ENCODE results near the gene OLIG3. TPM values are rescaled to one million over a fixed set of nuclear protein-coding genes. Genes with fewer than 3 reads are reported as not detected.

Gene OLIG3
- total RNA-seq, 1 experiment from 2014 or later: not detected

GRCh38 chr6:137496909-137497720 lies 2.9 kb upstream of the OLIG3 start:
- no peak for DNase-seq (ENCODE audit: low spot score)
- in situ Hi-C loops (cut with HindIII; ENCODE audit: low sequenced_read_pairs): no loop called here

DNA sequence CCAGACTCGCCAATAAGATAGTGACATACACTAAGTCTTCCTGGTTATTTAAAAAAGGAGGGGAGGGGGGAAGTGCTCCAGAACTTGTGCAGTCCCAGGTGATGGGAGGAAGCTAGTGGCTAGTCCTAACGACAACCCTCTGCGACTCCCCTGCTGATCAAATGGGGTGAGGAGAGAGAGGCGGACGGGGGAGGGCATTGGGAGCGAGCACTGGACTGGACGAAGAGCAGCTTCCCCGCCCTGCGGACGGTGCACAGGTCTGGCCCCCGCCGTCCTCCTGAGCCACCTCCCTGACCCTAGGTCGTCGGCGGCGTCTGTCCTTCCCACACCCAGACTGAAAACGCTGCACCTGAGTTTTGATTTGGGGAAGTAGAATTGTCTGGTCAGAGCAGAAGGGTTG lies 2.2 kb upstream of the OLIG3 start:
- in situ Hi-C loops (cut with HindIII; ENCODE audit: low sequenced_read_pairs): no loop called here
- no peak for DNase-seq (ENCODE audit: low spot score)

- in situ Hi-C loops (cut with HindIII; ENCODE audit: low sequenced_read_pairs): no loop called here
Measured at GRCh38 chr6:137495703-137496336, 1.6 kb upstream of the OLIG3 start.

GRCh38 chr6:137494988-137495702 lies 951 bp upstream of the OLIG3 start:
- DNase-seq (ENCODE audit: low spot score): no peak
- in situ Hi-C loops (cut with HindIII; ENCODE audit: low sequenced_read_pairs): no loop called here

More at GRCh38 chr6:137495703-137496336, 1.6 kb upstream of the OLIG3 start:
- no peak for DNase-seq (ENCODE audit: low spot score)

DNA sequence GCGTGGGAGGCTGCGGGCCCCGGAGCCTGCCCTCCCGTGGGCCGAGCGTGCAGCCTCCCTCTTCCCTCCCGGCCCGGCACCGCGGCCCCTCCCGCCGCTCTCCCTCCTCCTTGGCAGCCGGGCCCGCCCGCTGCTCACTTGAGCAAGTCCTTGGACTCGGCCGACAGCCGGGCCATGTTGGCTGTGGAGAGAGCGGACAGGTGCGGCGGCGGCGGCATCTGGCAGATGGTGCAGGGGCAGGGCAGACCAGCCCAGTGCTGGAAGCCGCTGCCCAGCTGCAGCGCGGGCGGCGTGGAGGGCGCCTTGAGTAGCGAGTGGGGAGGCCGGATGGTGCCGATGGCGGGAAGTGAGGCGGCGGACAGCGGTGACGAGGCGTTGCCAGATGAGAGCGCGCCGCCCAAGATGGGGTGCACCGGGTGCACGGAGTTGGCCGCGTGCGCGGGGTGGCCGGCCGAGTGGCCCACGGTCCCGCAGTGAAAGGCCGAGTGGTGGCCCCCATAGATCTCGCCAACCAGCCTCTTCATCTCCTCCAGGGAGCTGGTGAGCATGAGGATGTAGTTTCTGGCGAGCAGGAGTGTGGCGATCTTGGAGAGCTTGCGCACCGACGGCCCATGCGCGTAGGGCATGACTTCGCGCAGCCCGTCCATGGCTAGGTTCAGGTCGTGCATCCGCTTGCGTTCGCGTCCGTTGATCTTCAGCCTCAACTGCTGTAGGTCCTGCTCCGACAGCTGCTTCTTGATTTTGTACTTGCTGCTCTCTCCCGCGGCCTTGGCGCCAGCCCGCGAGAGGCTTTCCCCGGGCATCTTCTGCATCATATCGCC lies 766 bp downstream of the OLIG3 start:
- in situ Hi-C loops (cut with HindIII; ENCODE audit: low sequenced_read_pairs): no loop called here
- no peak for DNase-seq (ENCODE audit: low spot score)

DNA sequence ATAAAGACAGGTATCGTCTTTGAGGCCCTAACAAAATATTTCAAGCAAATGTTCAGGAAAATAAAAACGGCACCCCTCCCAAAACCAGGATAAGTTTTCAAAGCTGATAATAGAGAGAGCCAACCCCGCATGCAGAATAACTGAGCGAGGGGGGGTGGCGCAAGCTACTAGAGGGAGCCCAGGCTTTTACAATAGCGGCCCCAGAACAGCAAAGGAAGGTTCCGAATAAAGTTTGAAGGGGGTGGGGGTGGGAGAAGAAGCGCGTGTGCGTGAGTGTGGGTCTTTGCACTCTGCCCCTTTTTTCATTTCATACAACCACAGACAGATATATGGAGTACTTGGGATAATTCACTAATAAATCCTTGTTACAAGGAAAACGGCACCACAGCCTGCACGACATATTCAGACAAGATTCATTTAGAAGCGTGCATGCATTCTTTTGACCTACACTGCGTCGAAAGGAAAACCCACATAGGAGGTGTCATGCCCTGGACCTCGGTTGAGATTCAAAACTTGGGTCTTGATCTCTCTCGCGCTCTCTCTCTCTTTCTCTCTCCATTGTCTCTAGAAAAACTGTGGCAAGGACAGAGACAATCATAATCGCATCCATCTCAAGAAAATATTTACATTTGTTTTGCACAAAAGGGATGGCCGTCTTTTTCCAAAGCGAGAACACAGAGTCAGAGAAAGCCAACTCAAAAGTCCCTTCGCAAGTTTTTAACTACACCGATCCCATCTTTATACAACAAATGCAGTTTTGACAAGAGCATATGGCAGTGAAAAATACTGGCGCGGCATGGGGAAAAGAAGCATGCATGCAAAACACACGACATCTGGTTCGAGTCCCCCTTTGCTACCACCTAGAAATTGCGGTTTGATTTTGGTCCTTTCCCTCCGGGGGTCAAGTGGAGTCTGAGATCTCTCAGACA lies 1.6 kb downstream of the OLIG3 start:
- in situ Hi-C loops (cut with HindIII; ENCODE audit: low sequenced_read_pairs): no loop called here
- DNase-seq (ENCODE audit: low spot score): no peak

DNA sequence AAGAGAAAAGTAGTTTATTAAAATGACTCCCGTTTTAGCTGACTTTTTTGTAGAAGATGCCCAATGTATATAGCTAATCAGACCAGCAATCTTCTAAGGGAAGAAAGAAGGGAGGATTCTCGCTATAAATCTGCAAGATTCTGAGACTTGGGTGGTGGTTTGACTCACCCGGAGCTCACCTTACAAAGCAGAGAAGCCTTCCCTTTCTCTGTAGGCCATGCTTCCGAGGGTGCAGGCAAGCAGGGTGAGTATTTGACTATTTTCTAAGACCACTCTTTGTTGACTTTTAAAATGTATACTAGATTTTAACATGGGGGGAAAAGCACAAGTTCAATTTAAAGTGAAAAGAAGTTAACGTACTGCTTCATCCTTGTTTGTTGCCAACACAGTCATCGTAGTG lies 2.7 kb downstream of the OLIG3 start:
- in situ Hi-C loops (cut with HindIII; ENCODE audit: low sequenced_read_pairs): no loop called here
- DNase-seq (ENCODE audit: low spot score): no peak

GRCh38 chr6:137490961-137491360 lies 3.2 kb downstream of the OLIG3 start:
- DNase-seq (ENCODE audit: low spot score): no peak
- in situ Hi-C loops (cut with HindIII; ENCODE audit: low sequenced_read_pairs): no loop called here

DNA sequence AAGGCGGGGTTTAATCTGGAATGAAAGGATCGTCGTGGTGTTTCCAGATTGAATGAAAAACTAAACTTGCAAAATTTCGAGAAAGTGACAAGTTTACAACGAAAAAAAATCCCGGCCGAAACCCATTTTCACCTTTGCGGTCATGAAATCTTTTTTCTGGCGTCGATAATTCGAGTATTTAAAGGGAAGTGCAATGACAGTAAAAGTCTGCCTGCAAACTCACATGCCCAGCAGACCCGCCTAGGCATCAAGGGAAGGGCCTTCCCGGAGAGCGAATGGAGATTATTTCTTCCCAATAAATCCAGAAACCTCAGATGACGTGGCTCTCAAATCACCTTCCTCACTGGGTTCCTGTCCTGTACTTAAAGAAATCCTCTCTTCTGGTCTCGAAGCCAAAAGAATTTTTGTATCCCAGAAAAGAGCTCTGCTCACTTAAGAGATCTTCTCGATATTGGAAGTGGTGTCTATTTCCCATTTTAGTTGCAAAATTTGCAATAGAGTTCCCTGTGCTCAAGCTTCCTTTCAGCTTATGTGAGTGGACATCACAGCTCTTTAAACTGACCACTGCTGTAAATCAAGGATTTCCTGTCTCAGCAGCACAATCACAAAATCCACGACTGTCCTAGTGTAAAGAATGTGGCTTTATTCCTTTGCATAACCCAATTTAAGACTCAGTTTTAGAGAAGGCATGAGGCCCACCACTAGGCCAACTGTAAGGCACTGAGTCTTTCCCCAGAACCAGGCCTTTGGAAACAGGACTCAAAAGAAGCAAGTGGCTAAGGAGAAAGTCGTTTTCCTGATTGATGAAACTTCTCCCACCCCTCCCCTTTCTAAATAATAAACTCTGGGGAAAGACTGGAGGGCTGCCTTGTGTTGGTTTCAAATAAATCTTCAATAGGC lies 3.9 kb downstream of the OLIG3 start:
- in situ Hi-C loops (cut with HindIII; ENCODE audit: low sequenced_read_pairs): no loop called here
- DNase-seq (ENCODE audit: low spot score): no peak

DNA sequence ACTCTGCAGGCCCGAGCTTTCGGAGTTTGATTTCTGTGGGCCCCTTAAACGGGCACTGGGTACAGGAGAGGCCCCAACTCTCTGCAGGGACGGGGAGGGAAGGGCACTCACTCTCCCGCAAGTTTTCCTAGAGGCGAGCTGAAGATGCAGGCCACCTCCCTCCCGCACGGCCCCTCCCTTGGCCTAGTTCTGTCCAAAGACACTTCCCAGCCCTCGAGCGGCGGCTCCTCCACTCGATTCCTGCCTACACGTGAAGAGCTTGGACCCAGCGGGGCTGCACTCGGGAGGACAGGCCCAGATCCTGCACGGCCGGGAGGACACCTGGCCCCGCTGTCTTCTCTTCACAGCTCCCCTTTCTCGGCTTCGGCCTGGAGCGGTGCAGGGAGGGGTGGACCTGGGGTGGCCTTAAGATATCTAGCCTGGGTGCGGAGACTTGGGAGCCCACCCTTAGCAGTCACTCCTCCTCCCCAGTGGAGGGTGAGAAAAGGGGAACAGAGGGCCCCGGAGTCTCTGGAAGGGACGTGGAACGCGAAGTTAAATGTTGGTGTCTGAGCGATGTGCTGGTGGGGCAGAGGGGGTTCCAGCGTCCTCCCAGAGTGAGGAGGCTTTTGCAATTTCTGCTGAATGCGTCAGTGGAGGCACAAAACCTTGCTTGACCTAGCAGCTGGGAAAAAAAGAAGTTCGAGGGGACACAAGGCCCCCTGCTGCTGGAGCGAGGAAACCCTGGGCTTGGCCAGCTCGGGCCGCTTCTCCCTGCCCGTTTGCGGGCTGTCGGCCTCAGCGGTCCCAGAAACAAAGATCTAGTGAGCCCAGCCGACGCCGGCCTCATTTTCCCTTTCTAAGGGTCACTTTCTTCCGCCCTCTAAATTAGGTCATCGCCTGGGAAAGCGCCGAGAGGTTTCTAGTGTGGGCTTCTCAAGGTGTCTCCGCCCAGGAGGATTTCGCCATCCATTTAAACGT lies 4.9 kb downstream of the OLIG3 start:
- in situ Hi-C loops (cut with HindIII; ENCODE audit: low sequenced_read_pairs): no loop called here
- DNase-seq (ENCODE audit: low spot score): no peak

GRCh38 chr6:137488150-137489045 lies 5.8 kb downstream of the OLIG3 start:
- in situ Hi-C loops (cut with HindIII; ENCODE audit: low sequenced_read_pairs): no loop called here
- DNase-seq (ENCODE audit: low spot score): no peak

DNA sequence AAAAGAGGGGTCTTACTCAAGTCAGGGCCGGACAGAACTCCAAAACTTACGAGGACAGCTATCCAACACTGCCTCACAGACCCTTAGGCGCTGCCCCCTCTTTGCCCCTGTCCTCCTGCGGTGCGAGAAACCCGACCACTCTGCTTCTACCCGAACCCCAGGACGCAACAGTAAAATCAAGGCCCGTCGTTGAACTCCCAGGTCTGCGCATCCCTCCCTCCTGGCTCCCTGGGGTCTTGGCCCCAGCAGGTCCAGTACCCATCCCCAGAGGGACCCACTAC lies 6.4 kb downstream of the OLIG3 start:
- in situ Hi-C loops (cut with HindIII; ENCODE audit: low sequenced_read_pairs): no loop called here
- no peak for DNase-seq (ENCODE audit: low spot score)

DNA sequence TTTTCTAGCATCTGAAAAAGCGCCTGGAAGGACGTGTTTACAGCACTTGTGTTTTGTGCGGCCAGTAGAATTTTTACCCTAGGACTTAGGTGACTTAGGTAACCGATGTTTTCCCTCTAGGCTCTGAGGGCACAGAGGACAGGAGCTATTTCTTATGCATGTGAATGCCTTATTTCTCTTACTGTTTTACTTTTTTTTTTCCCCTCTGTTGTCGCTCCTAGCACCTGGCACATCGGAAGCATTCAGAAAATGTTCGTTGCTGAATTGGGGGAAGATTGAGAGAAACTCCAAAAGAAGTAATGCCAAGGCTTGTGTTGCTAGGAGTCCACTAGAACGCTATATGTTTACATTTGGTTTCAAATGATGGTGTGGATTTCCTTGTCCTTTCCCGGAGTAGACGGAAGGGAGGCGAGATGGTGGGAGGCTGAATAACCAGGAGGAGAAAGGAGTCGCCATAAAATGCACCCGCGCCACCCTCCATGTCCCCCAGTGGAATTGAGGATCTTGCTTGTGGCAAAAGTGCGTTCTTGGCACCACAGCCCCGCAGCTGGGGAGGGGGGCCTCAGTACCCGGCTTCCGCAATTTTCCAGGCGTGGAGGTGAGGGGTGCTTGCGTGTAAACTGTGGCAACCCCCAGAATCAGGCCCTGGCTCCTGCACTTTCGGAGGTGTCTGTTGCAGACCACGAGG lies 6.9 kb downstream of the OLIG3 start:
- in situ Hi-C loops (cut with HindIII; ENCODE audit: low sequenced_read_pairs): no loop called here
- no peak for DNase-seq (ENCODE audit: low spot score)

DNA sequence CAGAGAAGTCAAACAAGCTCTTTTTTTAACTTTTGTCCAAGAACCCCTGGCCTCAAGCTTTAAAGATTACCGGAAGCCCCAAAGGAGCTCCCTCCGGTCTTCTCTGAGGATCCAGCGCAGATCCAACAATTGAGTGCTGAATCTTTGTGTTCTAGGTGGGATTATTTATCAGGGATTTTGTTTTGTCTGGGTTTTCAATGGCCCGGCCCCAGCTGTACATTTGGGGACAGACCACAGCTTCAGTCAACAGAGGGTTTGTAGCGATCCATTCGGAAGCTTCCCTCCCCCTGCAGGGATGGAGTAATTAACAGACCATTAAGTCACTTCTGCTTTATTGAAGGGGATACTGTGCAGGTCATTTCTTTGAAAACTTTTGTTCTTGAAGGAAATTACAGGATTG lies 7.8 kb downstream of the OLIG3 start:
- in situ Hi-C loops (cut with HindIII; ENCODE audit: low sequenced_read_pairs): no loop called here
- DNase-seq (ENCODE audit: low spot score): no peak

- in situ Hi-C loops (cut with HindIII; ENCODE audit: low sequenced_read_pairs): no loop called here
- DNase-seq (ENCODE audit: low spot score): no peak
Measured at GRCh38 chr6:137480431-137480830, 13.8 kb downstream of the OLIG3 start.

Measured in G401 (cell line).